Suprapubic skin (tissue), 4 donors: ENCODE results near the gene FAM3A. TPM values are rescaled to one million over a fixed set of nuclear protein-coding genes. Genes with fewer than 3 reads are reported as not detected.

Source experiments
- DNase-seq, 2 donors: peaks; one replicate each; pipeline ENCODE4 v3.0.0-alpha.2; 2019; ENCODE audit warnings: low spot score in 2 of 2
- H3K27ac ChIP-seq: fragments of 200-600 bp; sonication (generic); one replicate; pipeline ENCODE4 v1.5.1; 2019
- H3K27me3 ChIP-seq: fragments of 200-600 bp; sonication (generic); one replicate; pipeline ENCODE4 v1.5.1; 2019
- H3K36me3 ChIP-seq: fragments of 200-600 bp; sonication (generic); one replicate; pipeline ENCODE4 v1.5.1; 2019
- H3K4me1 ChIP-seq: fragments of 200-600 bp; sonication (generic); one replicate; pipeline ENCODE4 v1.5.1; 2019
- H3K4me3 ChIP-seq: fragments of 200-600 bp; sonication (generic); one replicate; pipeline ENCODE4 v1.5.1; 2019; ENCODE audit warnings: mild to moderate bottlenecking
- H3K9me3 ChIP-seq: fragments of 200-600 bp; sonication (generic); one replicate; pipeline ENCODE4 v1.5.1; 2019
- CTCF ChIP-seq, 2 donors: fragments of 200-600 bp in 1 of 2; fragments of 450-650 bp in 1 of 2; sonication (generic) in 1 of 2; IDR thresholded peaks; one replicate each; pipeline ENCODE4 v1.5.1; 2016 to 2019; ENCODE audit warnings: antibody characterized with exemption in 2 of 2, mild to moderate bottlenecking in 1 of 2, moderate library complexity in 1 of 2
- EP300 ChIP-seq: sonication (generic); formaldehyde crosslinking; IDR thresholded peaks from one replicate; pipeline ENCODE4 v1.6.1; 2017; ENCODE audit warnings: antibody characterized with exemption
- POLR2A ChIP-seq, 2 donors: fragments of 450-650 bp; IDR thresholded peaks; one replicate each; pipeline ENCODE4 v1.6.1; 2017; ENCODE audit warnings: antibody characterized with exemption in 2 of 2, mild to moderate bottlenecking in 2 of 2, moderate library complexity in 2 of 2
- POLR2AphosphoS5 ChIP-seq, 3 donors: sonication (generic); formaldehyde crosslinking; IDR thresholded peaks; one replicate each; pipeline ENCODE4 v1.6.1; 2017; ENCODE audit warnings: antibody characterized with exemption in 3 of 3
- WGBS: methylation state at CpG from one replicate; pipeline ENCODE4 v1.1.5; 2018; 5-methylcytosine and 5-hydroxymethylcytosine counted together
- total RNA-seq, 4 donors: library from RNA; depleted of rRNA; stranded (reverse); fragments of >200 nt; gene quantifications; one replicate each; pipeline ENCODE4 v1.1.0, GENCODE V29; 2016

Gene FAM3A
- total RNA-seq, 4 donors from 2014 or later, result 33.5 to 40.6 (median 36.6) TPM

GRCh38 chrX:154548028-154548316, 31.9 kb upstream of the FAM3A start:
- WGBS, result 39% methylated on average over 9 of the region's 9 CpGs
- TF ChIP-seq POLR2AphosphoS5 (IDR thresholded peaks at IDR 0.05) (no peak), CTCF (IDR thresholded peaks at IDR 0.05) (no peak), POLR2A (IDR thresholded peaks at IDR 0.05) (no peak), EP300 (no peak)
- H3K4me1 ChIP-seq, result peaks cover 30% of the 10 kb centered on the region
- no peak for DNase-seq
- no peaks in the 10 kb centered on the region for H3K27me3 ChIP-seq
- H3K27ac ChIP-seq, result peak overlapping the region; percentile 92
- H3K9me3 ChIP-seq, result no peaks in the 10 kb centered on the region
- H3K4me3 ChIP-seq, result peak overlapping the region; percentile 67
- peaks cover 3% of the 10 kb centered on the region for H3K36me3 ChIP-seq

- TF ChIP-seq EP300 (no peak), POLR2A (IDR thresholded peaks at IDR 0.05) (peak in 1 of 2 donors; percentile 36), CTCF (IDR thresholded peaks at IDR 0.05) (no peak)
- Histone ChIP-seq H3K27ac (peak within 1 kb of the TSS; percentile 92), H3K36me3 (no peaks in the 10 kb centered on the region), H3K4me3 (peak within 1 kb of the TSS; percentile 67), H3K9me3 (no peaks in the 10 kb centered on the region), H3K27me3 (no peaks in the 10 kb centered on the region), H3K4me1 (peaks cover 35% of the 10 kb centered on the region)
- DNase-seq, result peak; percentile 94
- 52% methylated on average over 34 of the region's 69 CpGs for WGBS
Measured at GRCh38 chrX:154547245-154548027, 31.4 kb upstream of the FAM3A start, which contains the start of gene IKBKG. Gene IKBKG (plus strand): TSS chrX:154547620. CDS start chrX:154552003, 4,383 bp downstream.

DNA sequence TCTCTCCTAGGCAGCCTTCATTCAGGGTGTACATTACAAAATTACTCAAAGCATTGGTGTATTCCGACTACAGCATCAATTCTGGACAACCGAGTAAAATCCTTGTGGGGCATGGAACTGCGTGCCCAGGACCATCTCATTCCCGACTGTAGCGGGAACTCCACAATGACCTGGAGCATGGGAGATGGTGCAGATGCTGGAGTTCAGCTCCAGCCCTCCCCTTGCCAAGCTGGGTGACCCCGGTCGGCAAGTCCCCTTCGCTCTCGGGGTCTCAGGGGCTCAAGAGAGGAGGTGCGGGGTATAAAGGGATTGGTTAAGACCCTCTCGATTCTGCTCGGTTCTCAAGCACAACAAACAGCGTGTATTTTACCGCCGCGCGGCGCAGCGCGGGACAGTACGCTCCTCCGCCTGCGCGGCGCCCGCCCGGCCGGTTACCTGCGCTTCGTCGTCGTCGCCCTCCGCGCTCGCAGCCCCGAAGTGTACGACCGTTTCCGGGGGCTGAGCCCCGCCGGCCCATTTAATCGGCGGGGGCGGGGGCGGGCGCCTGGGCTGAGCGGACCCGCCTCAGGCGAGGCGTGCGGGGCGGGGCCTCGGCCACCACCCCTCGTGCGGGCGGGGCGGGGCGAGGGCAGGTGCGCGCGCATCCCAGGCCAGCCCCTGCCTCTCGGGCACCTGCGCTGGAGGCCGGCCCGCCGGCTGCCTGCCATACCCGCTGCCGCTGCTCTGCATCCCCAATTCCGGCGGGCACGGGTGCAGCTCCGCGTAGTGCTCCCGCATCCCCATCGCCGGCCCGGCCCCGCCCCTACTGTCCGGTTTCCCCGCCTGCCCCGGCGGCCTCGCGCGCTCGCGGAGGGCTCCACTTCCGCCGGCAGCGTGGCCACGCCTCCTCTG, 30.6 kb upstream of the FAM3A start, which contains the start of gene G6PD:
Gene G6PD, minus strand, starts transcription at position 493 of the 891 bp plus-strand sequence. CDS start 691 bp downstream, outside the sequence.
- peak in 1 of 2 donors; percentile 91 for DNase-seq
- TF ChIP-seq CTCF (IDR thresholded peaks at IDR 0.05), result peak in 1 of 2 donors; percentile 6
- TF ChIP-seq POLR2AphosphoS5 (IDR thresholded peaks at IDR 0.05), result no peak
- TF ChIP-seq EP300, result no peak
- TF ChIP-seq POLR2A (IDR thresholded peaks at IDR 0.05), result no peak
- Histone ChIP-seq H3K9me3 (no peaks in the 10 kb centered on the region), H3K27me3 (no peaks in the 10 kb centered on the region), H3K4me1 (peaks cover 41% of the 10 kb centered on the region), H3K27ac (peak within 1 kb of the TSS; percentile 92), H3K36me3 (no peaks in the 10 kb centered on the region), H3K4me3 (peak within 1 kb of the TSS; percentile 67)
- WGBS, result 43% methylated on average over 18 of the region's 92 CpGs

DNA sequence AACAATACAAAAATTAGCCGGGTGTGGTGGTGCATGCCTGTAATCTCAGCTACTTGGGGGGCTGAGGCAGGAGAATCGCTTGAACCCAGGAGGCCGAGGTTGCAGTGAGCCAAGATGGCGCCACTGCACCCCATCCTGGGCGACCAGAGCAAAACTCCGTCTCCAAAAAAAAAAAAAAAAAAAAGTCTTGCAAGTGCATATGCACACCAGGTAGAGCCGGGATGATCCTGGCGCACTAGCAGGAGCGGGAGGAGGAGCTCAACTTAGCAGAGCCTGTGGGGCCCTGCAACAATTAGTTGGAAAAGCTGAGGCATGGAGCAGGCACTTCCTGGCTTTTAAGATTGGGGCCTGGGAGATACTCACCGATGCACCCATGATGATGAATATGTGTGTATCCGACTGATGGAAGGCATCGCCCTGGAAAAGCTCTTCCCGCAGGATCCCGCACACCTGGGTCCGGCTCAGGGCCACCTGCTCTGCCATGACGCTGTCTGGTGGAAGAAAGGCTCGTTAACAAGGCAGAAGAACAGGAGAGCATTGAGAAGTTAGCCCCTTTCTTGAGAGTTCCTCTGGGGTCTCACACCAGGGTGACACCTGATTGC, 29.7 kb upstream of the FAM3A start:
- Histone ChIP-seq H3K27me3 (no peaks in the 10 kb centered on the region), H3K4me1 (peaks cover 49% of the 10 kb centered on the region), H3K9me3 (no peaks in the 10 kb centered on the region), H3K27ac (no peak overlapping the region), H3K36me3 (no peaks in the 10 kb centered on the region), H3K4me3 (peak overlapping the region; percentile 67)
- 86% methylated on average over 17 of the region's 17 CpGs for WGBS
- TF ChIP-seq POLR2A (IDR thresholded peaks at IDR 0.05) (no peak), CTCF (IDR thresholded peaks at IDR 0.05) (no peak), POLR2AphosphoS5 (IDR thresholded peaks at IDR 0.05) (no peak), EP300 (no peak)
- DNase-seq, result no peak
